Sigmoid colon (tissue), 7 donors: ENCODE measurements around the gene EIF4EBP3. TPM values are rescaled to one million over a fixed set of nuclear protein-coding genes. Genes with fewer than 3 reads are reported as not detected.

Source experiments
- DNase-seq: peaks from one replicate; pipeline ENCODE4 v3.0.0-alpha.2; 2019
- H3K27ac ChIP-seq, 4 donors: fragments of 200-600 bp; sonication (generic); one replicate each; pipeline ENCODE4 v1.5.1; 2016 to 2019; ENCODE audit warnings: mild to moderate bottlenecking in 1 of 4
- H3K27me3 ChIP-seq, 3 donors: fragments of 200-600 bp; sonication (generic); one replicate each; pipeline ENCODE4 v1.5.1; 2019; ENCODE audit warnings: mild to moderate bottlenecking in 1 of 3
- H3K36me3 ChIP-seq, 4 donors: fragments of 200-600 bp; sonication (generic); one replicate each; pipeline ENCODE4 v1.5.1; 2016 to 2019
- H3K4me1 ChIP-seq, 4 donors: fragments of 200-600 bp; sonication (generic); one replicate each; pipeline ENCODE4 v1.5.1; 2017 to 2019
- H3K4me3 ChIP-seq, 4 donors: fragments of 200-600 bp; sonication (generic); one replicate each; pipeline ENCODE4 v1.5.1; 2017 to 2019; ENCODE audit warnings: mild to moderate bottlenecking in 2 of 4, moderate library complexity in 1 of 4
- H3K9me3 ChIP-seq, 4 donors: fragments of 200-600 bp in 3 of 4; sonication (generic) in 3 of 4; one replicate each; pipeline versions ENCODE4 v1.5.1 to v1.6.1; 2013 to 2019
- CTCF ChIP-seq, 4 experiments: fragments of 450-650 bp in 3 of 4; fragments of 200-600 bp in 1 of 4; IDR thresholded peaks; one replicate each; pipeline ENCODE4 v1.5.1; 2016 to 2019; ENCODE audit warnings: antibody characterized with exemption in 4 of 4, mild to moderate bottlenecking in 3 of 4, moderate library complexity in 2 of 4
- EP300 ChIP-seq, 4 donors: sonication (generic); formaldehyde crosslinking; IDR thresholded peaks; one replicate each; pipeline ENCODE4 v1.6.1; 2017; ENCODE audit warnings: antibody characterized with exemption in 4 of 4
- POLR2A ChIP-seq, 2 donors: fragments of 450-650 bp; IDR thresholded peaks; one replicate each; pipeline ENCODE4 v1.6.1; 2016; ENCODE audit warnings: antibody characterized with exemption in 2 of 2, mild to moderate bottlenecking in 2 of 2, moderate library complexity in 2 of 2
- POLR2AphosphoS5 ChIP-seq, 4 donors: sonication (generic); formaldehyde crosslinking; IDR thresholded peaks; one replicate each; pipeline ENCODE4 v1.6.1; 2017; ENCODE audit warnings: antibody characterized with exemption in 4 of 4
- WGBS, 2 donors: extraction: QIAGEN DNeasy Blood & Tissue Kit; methylation state at CpG; one replicate each; pipeline ENCODE4 v1.1.7; 2013; 5-methylcytosine and 5-hydroxymethylcytosine counted together
- intact Hi-C: fragments of 100-400 bp; cut with DNase I; formaldehyde crosslinking; loops from one replicate; pipeline ENCODE4 v1.15.1; 2023
- polyA plus RNA-seq, 3 donors: library from polyadenylated mRNA; stranded (reverse); fragments of 200-250 nt; gene quantifications; one replicate each; pipeline ENCODE4 v1.2.3, GENCODE V29; 2013
- total RNA-seq, 4 donors: library from RNA; depleted of rRNA; stranded (reverse); fragments of >200 nt; gene quantifications; one replicate each; pipeline ENCODE4 v1.1.0, GENCODE V29; 2016
- donor health status: healthy with polysubstance abuse.
- donor health status: Bipolar disorder and iron deficiency.
- donor health status: healthy.

The EIF4EBP3 gene
- total and polyA plus RNA-seq, 7 donors: 6.5 to 60.7 (median 21.0) TPM

DNA sequence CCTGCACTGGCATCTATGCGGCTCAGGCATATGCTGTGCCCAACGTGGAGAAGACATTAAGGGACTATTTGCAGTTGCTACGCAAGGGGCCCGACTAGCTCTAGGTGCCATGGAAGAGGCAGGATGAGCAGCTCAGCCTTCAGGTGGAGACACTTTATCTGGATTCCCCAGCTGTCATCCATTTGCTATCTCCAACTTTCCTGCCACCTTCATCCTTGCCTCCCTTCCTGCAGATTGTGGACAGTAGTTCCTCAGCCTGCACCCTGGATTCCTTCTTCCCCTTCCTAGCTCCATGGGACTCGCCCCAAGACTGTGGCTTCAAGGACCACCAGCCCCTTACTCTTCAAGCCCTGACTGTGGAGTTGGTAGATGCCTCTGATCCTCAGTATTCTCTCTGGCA is 19.2 kb downstream of the EIF4EBP3 start:
- TF ChIP-seq CTCF (IDR thresholded peaks at IDR 0.05) (no peak), POLR2AphosphoS5 (IDR thresholded peaks at IDR 0.05) (no peak), EP300 (IDR thresholded peaks at IDR 0.05) (no peak), POLR2A (IDR thresholded peaks at IDR 0.05) (no peak)
- 92 to 97% methylated on average over 5 of the region's 5 CpGs for WGBS, 2 donors
- Histone ChIP-seq H3K27ac (no peak overlapping the region), H3K36me3 (peaks cover 5 to 36% (median 18%) of the 10 kb centered on the region in 4 donors), H3K4me3 (no peak overlapping the region), H3K9me3 (no peaks in the 10 kb centered on the region), H3K27me3 (no peaks in the 10 kb centered on the region), H3K4me1 (peaks cover 0 to 67% (median 51%) of the 10 kb centered on the region in 4 donors)
- DNase-seq: no peak
- intact Hi-C loops: no loop called here

DNA sequence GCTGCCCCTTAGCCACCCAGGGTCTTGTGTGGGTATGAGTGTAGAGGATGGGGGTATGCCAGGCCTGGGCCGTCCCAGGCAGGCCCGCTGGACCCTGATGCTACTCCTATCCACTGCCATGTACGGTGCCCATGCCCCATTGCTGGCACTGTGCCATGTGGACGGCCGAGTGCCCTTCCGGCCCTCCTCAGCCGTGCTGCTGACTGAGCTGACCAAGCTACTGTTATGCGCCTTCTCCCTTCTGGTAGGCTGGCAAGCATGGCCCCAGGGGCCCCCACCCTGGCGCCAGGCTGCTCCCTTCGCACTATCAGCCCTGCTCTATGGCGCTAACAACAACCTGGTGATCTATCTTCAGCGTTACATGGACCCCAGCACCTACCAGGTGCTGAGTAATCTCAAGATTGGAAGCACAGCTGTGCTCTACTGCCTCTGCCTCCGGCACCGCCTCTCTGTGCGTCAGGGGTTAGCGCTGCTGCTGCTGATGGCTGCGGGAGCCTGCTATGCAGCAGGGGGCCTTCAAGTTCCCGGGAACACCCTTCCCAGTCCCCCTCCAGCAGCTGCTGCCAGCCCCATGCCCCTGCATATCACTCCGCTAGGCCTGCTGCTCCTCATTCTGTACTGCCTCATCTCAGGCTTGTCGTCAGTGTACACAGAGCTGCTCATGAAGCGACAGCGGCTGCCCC is 19.8 kb downstream of the EIF4EBP3 start:
- Histone ChIP-seq H3K27ac (peak overlapping the region in 1 of 4 donors; percentile 6), H3K36me3 (peaks cover 5 to 30% (median 18%) of the 10 kb centered on the region in 4 donors), H3K9me3 (no peaks in the 10 kb centered on the region), H3K4me1 (peaks cover 0 to 63% (median 47%) of the 10 kb centered on the region in 4 donors), H3K4me3 (no peak overlapping the region), H3K27me3 (no peaks in the 10 kb centered on the region)
- DNase-seq: no peak
- 91 to 93% methylated on average over 22 of the region's 22 CpGs for WGBS, 2 donors
- intact Hi-C loops: no loop called here
- TF ChIP-seq POLR2AphosphoS5 (IDR thresholded peaks at IDR 0.05) (no peak), CTCF (IDR thresholded peaks at IDR 0.05) (no peak), EP300 (IDR thresholded peaks at IDR 0.05) (no peak), POLR2A (IDR thresholded peaks at IDR 0.05) (no peak)

- intact Hi-C loops: no loop called here
- Histone ChIP-seq H3K4me3 (no peak overlapping the region), H3K27me3 (no peaks in the 10 kb centered on the region), H3K9me3 (no peaks in the 10 kb centered on the region), H3K4me1 (peaks cover 0 to 57% (median 42%) of the 10 kb centered on the region in 4 donors), H3K36me3 (peaks cover 5 to 30% (median 18%) of the 10 kb centered on the region in 4 donors), H3K27ac (no peak overlapping the region)
- peak; percentile 58 for DNase-seq
- 96 to 98% methylated on average over 13 of the region's 13 CpGs for WGBS, 2 donors
- TF ChIP-seq POLR2AphosphoS5 (IDR thresholded peaks at IDR 0.05) (no peak), EP300 (IDR thresholded peaks at IDR 0.05) (no peak), POLR2A (IDR thresholded peaks at IDR 0.05) (no peak), CTCF (IDR thresholded peaks at IDR 0.05) (no peak)
Observed at GRCh38 chr5:140567871-140568270, 20.4 kb downstream of the EIF4EBP3 start.

- H3K36me3 ChIP-seq: peaks cover 5 to 30% (median 18%) of the 10 kb centered on the region in 4 donors
- intact Hi-C loops: no loop called here
- no peaks in the 10 kb centered on the region for H3K27me3 ChIP-seq
- WGBS, 2 donors: 75 to 98% methylated on average over 2 of the region's 2 CpGs
- no peak overlapping the region for H3K4me3 ChIP-seq
- peak; percentile 51 for DNase-seq
- no peak for TF ChIP-seq EP300 (IDR thresholded peaks at IDR 0.05)
- TF ChIP-seq CTCF (IDR thresholded peaks at IDR 0.05): no peak
- no peak for TF ChIP-seq POLR2A (IDR thresholded peaks at IDR 0.05)
- TF ChIP-seq POLR2AphosphoS5 (IDR thresholded peaks at IDR 0.05): no peak
- H3K27ac ChIP-seq: peak overlapping the region; percentile 44 to 65 (median 55)
- peaks cover 0 to 50% (median 35%) of the 10 kb centered on the region in 4 donors for H3K4me1 ChIP-seq
- no peaks in the 10 kb centered on the region for H3K9me3 ChIP-seq
Observed at GRCh38 chr5:140568443-140569063, 21.1 kb downstream of the EIF4EBP3 start.
